Common myeloid progenitor, CD34-positive (primary cell): ENCODE results near the gene SETDB2.

Experiments used
- CTCF ChIA-PET: fragments of 350-600 bp; sonication (Branson Sonifier 250); formaldehyde crosslinking; loops from one replicate; lab custom pipeline; 2021; ENCODE audit warnings: antibody characterized with exemption; lab: Charles Lee
- POLR2A ChIA-PET: fragments of 350-600 bp; sonication (Branson Sonifier 250); formaldehyde crosslinking; loops from one replicate; lab custom pipeline; 2021; ENCODE audit warnings: antibody characterized with exemption; lab: Charles Lee
- DNase-seq, 3 donors: peaks; one replicate each; pipeline versions ENCODE4 v3.0.0 to v3.0.0-alpha.2; 2013
- H3K27ac ChIP-seq, 2 experiments: 1 replicate in 1 of 2; 2 replicates in 1 of 2; pipeline ENCODE4 v1.7.0; 2013; ENCODE audit warnings: inconsistent platforms in 2 of 2, low read length in 2 of 2, mild to moderate bottlenecking in 2 of 2, low read depth in 1 of 2, moderate library complexity in 1 of 2; ENCODE audit not compliant: severe bottlenecking in 2 of 2, insufficient read depth in 1 of 2, poor library complexity in 1 of 2
- H3K27me3 ChIP-seq, 5 experiments: replicated peaks in 2 of 5; 1 replicate in 3 of 5; 2 replicates in 2 of 5; pipeline versions ENCODE4 v1.6.1 to v1.7.0; 2013; ENCODE audit warnings: low read length in 4 of 5, mild to moderate bottlenecking in 2 of 5, moderate library complexity in 2 of 5, inconsistent platforms in 1 of 5; ENCODE audit not compliant: insufficient read depth in 5 of 5, control insufficient read depth in 4 of 5
- H3K36me3 ChIP-seq, 4 experiments: 1 replicate in 2 of 4; 2 replicates in 2 of 4; pipeline versions ENCODE4 v1.6.1 to v1.7.0; 2013; ENCODE audit warnings: low read length in 3 of 4, control low read depth in 1 of 4, mild to moderate bottlenecking in 1 of 4; ENCODE audit not compliant: control insufficient read depth in 4 of 4, insufficient read depth in 4 of 4
- H3K4me1 ChIP-seq, 4 experiments: 1 replicate in 3 of 4; 2 replicates in 1 of 4; pipeline versions ENCODE4 v1.6.1 to v1.7.1; 2013; ENCODE audit warnings: low read length in 3 of 4, mild to moderate bottlenecking in 3 of 4, control low read depth in 1 of 4, inconsistent platforms in 1 of 4, moderate library complexity in 1 of 4; ENCODE audit not compliant: control insufficient read depth in 4 of 4, insufficient read depth in 4 of 4; ENCODE audit errors: control extremely low read depth in 1 of 4
- H3K4me3 ChIP-seq, 7 experiments: 1 replicate in 4 of 7; 2 replicates in 3 of 7; pipeline versions ENCODE4 v1.5.1 to v1.7.0; 2013; ENCODE audit warnings: mild to moderate bottlenecking in 7 of 7, low read length in 6 of 7, moderate library complexity in 6 of 7, inconsistent platforms in 2 of 7, low read depth in 2 of 7, control low read depth in 1 of 7; ENCODE audit not compliant: insufficient read depth in 4 of 7, control insufficient read depth in 1 of 7; ENCODE audit errors: extremely low read depth in 1 of 7
- H3K9me3 ChIP-seq, 5 experiments: 1 replicate in 4 of 5; 2 replicates in 1 of 5; pipeline versions ENCODE4 v1.6.1 to v1.7.1; 2013; ENCODE audit warnings: low read length in 4 of 5, mild to moderate bottlenecking in 2 of 5, inconsistent platforms in 1 of 5, low read depth in 1 of 5, moderate library complexity in 1 of 5; ENCODE audit not compliant: control insufficient read depth in 4 of 5, insufficient read depth in 2 of 5; ENCODE audit errors: control extremely low read depth in 1 of 5
- WGBS: methylation state at CpG from one replicate; pipeline ENCODE4 v1.1.5; 2013; ENCODE audit not compliant: insufficient coverage; 5-methylcytosine and 5-hydroxymethylcytosine counted together

The SETDB2 gene

GRCh38 chr13:49503951-49504350, 59.9 kb downstream of the SETDB2 start:
- H3K36me3 ChIP-seq = peaks cover 13 to 18% (median 15%) of the 10 kb centered on the region in 4 experiments
- CTCF ChIA-PET = interaction anchor here (0.5 kb wide), 1 partner anchor 99 kb away, joined by 3 read pairs; no protein-coding TSS in a partner anchor
- no peak for DNase-seq
- no peak overlapping the region for H3K4me3 ChIP-seq
- POLR2A ChIA-PET = interaction anchor here (0.6 kb wide), 1 partner anchor 222 kb away, joined by 3 read pairs; no protein-coding TSS in a partner anchor
- no peaks in the 10 kb centered on the region for H3K27me3 ChIP-seq
- H3K27ac ChIP-seq = no peak overlapping the region
- 100% methylated on average over 3 of the region's 3 CpGs for WGBS
- H3K9me3 ChIP-seq = no peaks in the 10 kb centered on the region
- peaks cover 0 to 8% (median 1%) of the 10 kb centered on the region in 4 experiments for H3K4me1 ChIP-seq

DNA sequence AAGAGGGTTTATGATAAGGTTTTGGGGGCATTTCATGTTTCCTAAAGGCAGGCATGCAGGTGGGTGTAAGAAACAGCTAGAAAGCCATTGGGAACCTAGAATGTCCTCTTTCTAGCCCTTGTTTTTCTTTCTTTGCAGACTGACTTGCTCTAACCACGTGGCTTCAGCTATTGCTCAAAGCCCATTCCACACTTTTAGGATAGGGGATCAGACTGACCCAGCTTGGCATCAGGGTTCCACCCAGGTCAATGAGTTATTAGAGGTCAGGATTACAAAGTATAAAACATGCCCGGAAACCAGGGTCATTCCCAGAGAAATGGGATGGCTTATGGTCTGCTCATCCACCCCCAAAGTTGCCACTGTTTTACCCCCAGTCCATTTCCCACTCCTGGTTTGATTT, 68.5 kb downstream of the SETDB2 start:
- CTCF ChIA-PET = interaction anchor here (1.3 to 1.9 kb wide), 3 partner anchors 10 to 45 kb away, joined by 3 to 6 read pairs (median 4); no protein-coding TSS in a partner anchor
- no peak for DNase-seq
- H3K9me3 ChIP-seq = no peaks in the 10 kb centered on the region
- 100% methylated on average over 2 of the region's 2 CpGs for WGBS
- H3K27me3 ChIP-seq = no peaks in the 10 kb centered on the region
- POLR2A ChIA-PET = interaction anchor here (0.6 kb wide), 1 partner anchor 110 kb away, joined by 3 read pairs; no protein-coding TSS in a partner anchor
- no peak overlapping the region for H3K4me3 ChIP-seq
- H3K27ac ChIP-seq = no peak overlapping the region
- H3K4me1 ChIP-seq = no peaks in the 10 kb centered on the region
- H3K36me3 ChIP-seq = peaks cover 21 to 51% (median 32%) of the 10 kb centered on the region in 4 experiments

DNA sequence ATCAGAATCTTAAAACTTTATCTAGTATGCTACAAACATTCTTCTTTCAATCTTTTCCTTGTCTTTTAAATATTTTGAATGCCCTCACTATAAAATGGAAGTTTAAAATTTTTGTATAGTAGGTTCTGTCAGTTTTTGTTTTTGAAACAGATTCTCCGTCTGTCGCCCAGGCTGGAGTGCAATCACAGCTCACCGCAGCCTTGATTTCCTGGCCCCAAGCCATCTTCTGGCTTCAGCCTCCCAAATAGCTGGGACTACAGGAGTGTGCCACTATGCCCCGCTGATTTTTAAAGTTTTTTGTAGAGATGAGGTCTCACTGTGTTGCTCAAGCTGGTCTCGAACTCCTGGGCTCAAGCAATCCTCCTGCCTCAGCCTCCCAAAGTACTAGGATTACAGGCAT, 72.4 kb downstream of the SETDB2 start:
- Histone ChIP-seq H3K27ac (no peak overlapping the region), H3K27me3 (no peaks in the 10 kb centered on the region), H3K9me3 (no peaks in the 10 kb centered on the region), H3K36me3 (peaks cover 23 to 66% (median 38%) of the 10 kb centered on the region in 4 experiments), H3K4me3 (no peak overlapping the region), H3K4me1 (no peaks in the 10 kb centered on the region)
- no peak for DNase-seq
- WGBS = 100% methylated on average over 4 of the region's 5 CpGs
- POLR2A ChIA-PET = no interaction called here
- CTCF ChIA-PET = interaction anchor here (1.2 to 1.9 kb wide), 5 partner anchors 9 to 33 kb away, joined by 3 to 4 read pairs (median 4); no protein-coding TSS in a partner anchor

GRCh38 chr13:49517461-49517860, 73.4 kb downstream of the SETDB2 start:
- peaks cover 19 to 72% (median 41%) of the 10 kb centered on the region in 4 experiments for H3K36me3 ChIP-seq
- CTCF ChIA-PET = interaction anchor here (0.9 to 2.9 kb wide), 7 partner anchors 11 to 96 kb away, joined by 3 to 11 read pairs (median 4); partner anchors contain the start of gene PHF11
- POLR2A ChIA-PET = no interaction called here

DNA sequence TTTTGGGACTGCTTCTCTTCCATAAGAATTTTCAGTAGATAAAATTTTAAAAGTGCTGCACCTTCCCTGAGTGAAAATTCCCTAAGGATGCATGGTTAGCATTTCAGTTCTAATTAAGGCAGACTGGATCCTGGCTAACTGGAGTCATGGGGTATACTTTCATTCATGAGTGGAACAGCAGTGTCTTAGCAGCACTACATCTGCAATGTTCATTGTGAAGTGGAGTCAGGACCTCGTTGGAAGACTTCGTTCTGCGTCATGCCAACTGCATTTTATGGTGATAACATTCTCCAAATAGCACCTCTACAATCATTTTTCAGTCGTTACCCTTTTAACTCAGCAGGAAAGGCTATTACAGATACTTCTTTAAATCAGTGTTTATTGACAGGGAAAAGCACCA, 77.2 kb downstream of the SETDB2 start:
- POLR2A ChIA-PET = no interaction called here

More at GRCh38 chr13:49517461-49517860, 73.4 kb downstream of the SETDB2 start:
- no peak for DNase-seq
- no peak overlapping the region for H3K4me3 ChIP-seq
- WGBS = 75% methylated on average over 4 of the region's 6 CpGs
- H3K27me3 ChIP-seq = no peaks in the 10 kb centered on the region
- peaks cover 0 to 4% (median 0%) of the 10 kb centered on the region in 4 experiments for H3K4me1 ChIP-seq
- H3K27ac ChIP-seq = no peak overlapping the region
- H3K9me3 ChIP-seq = no peaks in the 10 kb centered on the region

DNA sequence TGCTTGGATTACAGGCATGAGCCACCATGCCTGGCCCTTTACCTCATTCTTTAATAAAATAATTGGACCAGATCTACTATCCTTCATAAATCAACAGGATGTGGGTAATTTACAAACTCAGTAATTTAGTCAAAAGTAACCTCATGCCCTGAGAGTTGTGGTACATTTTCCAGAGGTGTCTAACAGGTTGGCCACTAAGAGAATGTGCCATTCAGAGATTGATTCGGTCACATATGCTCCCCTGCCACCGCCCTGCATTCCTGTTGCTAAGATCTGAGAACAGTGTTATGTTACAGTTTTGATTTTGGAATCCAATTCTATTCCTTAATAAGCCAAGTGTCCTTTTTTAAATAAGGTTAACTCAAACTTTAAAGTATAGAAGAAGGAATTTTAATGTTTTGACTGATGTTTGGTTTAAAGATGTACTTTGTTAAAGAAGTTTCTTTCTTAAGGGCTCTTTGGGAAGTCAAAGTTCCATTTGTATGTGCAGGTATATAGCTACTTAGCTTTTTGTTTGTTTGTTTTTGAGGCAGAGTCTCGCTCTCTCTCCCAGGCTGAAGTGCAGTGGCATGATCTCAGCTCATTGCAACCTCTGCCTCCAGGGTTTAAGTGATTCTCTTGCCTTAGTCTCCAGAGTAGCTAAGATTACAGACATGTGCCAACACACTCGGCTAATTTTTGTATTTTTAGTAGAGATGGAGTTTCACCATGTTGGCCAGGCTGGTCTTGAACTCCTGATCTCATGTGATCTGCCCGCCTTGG, 80.8 kb downstream of the SETDB2 start:
- Histone ChIP-seq H3K4me1 (peaks cover 1 to 33% (median 4%) of the 10 kb centered on the region in 4 experiments), H3K27me3 (no peaks in the 10 kb centered on the region), H3K4me3 (no peak overlapping the region), H3K9me3 (no peaks in the 10 kb centered on the region), H3K27ac (no peak overlapping the region), H3K36me3 (peaks cover 14 to 43% (median 23%) of the 10 kb centered on the region in 4 experiments)
- WGBS = 100% methylated on average over 3 of the region's 5 CpGs
- ChIA-PET POLR2A (interaction anchor here (0.6 kb wide), 1 partner anchor 293 kb away, joined by 3 read pairs; no protein-coding TSS in a partner anchor), CTCF (interaction anchor here (0.8 to 1.2 kb wide), 5 partner anchors 9 to 236 kb away, joined by 3 to 4 read pairs (median 3); partner anchors contain the start of gene PHF11)
- no peak for DNase-seq

More for the DNA sequence above, 77.2 kb downstream of the SETDB2 start:
- H3K36me3 ChIP-seq = peaks cover 13 to 57% (median 26%) of the 10 kb centered on the region in 4 experiments
- no peaks in the 10 kb centered on the region for H3K27me3 ChIP-seq
- no peak overlapping the region for H3K4me3 ChIP-seq
- DNase-seq = no peak
- peaks cover 0 to 4% (median under 1%) of the 10 kb centered on the region in 4 experiments for H3K4me1 ChIP-seq
- 100% methylated on average over 4 of the region's 4 CpGs for WGBS
- H3K9me3 ChIP-seq = no peaks in the 10 kb centered on the region
- CTCF ChIA-PET = no interaction called here
- no peak overlapping the region for H3K27ac ChIP-seq
